AG04449 (cell line): Measurements from ENCODE around the gene DOCK4.

ENCODE experiments used
- CTCF ChIA-PET: fragments of 350-600 bp; formaldehyde crosslinking; extraction: SDS; loops from one replicate; lab custom pipeline; 2021; ENCODE audit warnings: antibody characterized with exemption; lab: Yijun Ruan, JAX
- POLR2A ChIA-PET: fragments of 400-600, 350-600 bp; formaldehyde crosslinking; extraction: SDS; loops from one replicate; lab custom pipeline; 2020; ENCODE audit warnings: antibody characterized with exemption, inconsistent platforms; lab: Yijun Ruan, JAX
- DNase-seq: peaks from one replicate; pipeline ENCODE4 v3.0.0-alpha.2; 2010; ENCODE audit warnings: low read depth, low spot score
- H3K4me3 ChIP-seq: 2 replicates; pipeline ENCODE4 v1.5.1; 2011; ENCODE audit warnings: low read depth, mild to moderate bottlenecking, control low read depth, low read length
- TF ChIP-seq, protein P1 (sequence below): IDR thresholded peaks from one replicate; pipeline ENCODE4 v1.5.1; 2011; ENCODE audit warnings: mild to moderate bottlenecking, moderate library complexity, low read length, control low read depth, inconsistent platforms; ENCODE audit not compliant: insufficient read depth; ENCODE audit errors: missing control alignments

Gene DOCK4

DNA sequence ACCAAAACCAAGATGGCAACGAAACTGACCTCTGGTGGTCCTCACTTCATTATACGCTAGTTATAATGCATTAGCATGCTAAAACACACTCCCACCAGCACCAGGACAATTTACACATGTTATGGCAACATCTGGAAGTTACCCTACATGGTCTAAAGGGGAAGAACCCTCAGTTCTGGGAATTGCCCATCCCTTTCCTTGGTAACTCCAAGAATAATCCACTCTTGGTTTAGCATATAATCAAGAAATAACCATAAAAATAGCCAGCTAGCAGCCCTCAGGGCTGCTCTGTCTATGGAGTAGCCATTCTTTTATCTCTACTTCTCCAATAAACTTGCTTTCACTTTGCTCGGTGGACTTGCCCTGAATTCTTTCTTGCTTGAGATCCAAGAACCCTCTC, 191.1 kb downstream of the DOCK4 start:
- TF ChIP-seq, protein P1, sequence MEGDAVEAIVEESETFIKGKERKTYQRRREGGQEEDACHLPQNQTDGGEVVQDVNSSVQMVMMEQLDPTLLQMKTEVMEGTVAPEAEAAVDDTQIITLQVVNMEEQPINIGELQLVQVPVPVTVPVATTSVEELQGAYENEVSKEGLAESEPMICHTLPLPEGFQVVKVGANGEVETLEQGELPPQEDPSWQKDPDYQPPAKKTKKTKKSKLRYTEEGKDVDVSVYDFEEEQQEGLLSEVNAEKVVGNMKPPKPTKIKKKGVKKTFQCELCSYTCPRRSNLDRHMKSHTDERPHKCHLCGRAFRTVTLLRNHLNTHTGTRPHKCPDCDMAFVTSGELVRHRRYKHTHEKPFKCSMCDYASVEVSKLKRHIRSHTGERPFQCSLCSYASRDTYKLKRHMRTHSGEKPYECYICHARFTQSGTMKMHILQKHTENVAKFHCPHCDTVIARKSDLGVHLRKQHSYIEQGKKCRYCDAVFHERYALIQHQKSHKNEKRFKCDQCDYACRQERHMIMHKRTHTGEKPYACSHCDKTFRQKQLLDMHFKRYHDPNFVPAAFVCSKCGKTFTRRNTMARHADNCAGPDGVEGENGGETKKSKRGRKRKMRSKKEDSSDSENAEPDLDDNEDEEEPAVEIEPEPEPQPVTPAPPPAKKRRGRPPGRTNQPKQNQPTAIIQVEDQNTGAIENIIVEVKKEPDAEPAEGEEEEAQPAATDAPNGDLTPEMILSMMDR = no peak
- CTCF ChIA-PET = no interaction called here
- no peak overlapping the region for H3K4me3 ChIP-seq
- POLR2A ChIA-PET = no interaction called here
- no peak for DNase-seq

DNA sequence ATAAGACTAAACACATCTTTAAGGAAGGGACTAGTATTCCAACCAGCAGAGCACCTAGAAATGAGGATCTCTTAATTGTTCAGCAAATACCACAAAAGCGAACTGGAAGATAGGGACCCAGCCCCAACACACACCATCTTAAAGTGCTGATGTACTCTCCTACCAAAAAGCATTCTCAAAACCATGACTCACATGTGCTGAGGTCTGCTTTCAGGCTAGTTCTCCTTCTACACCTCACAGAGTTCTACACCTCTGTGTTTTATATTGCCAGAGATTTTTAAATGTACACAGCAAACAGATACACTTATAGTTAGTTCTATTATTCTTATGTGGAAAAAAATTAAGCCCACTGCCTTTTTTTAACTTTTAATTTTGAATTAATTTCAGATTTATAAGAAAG, 191.9 kb downstream of the DOCK4 start:
- TF ChIP-seq, protein P1 = no peak
- POLR2A ChIA-PET = no interaction called here

DNA sequence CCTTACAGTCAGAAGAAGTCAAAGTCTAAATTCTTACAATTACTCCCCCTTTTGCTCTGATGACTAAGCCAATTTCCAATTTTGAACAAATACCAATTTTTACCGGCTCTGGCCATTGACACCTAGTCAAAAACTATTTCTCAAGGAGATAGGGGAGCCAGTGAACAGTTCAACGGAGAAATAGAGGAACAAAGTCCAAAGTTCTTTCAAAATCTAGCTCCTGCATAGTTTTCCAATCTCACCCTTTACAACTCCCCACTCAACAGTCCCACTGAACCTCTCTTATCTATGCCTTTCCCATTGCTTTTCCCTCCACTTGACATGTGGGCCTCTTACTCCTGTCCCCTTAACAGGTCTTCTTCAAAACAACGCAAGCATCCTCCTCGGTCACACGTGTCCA, 192.9 kb downstream of the DOCK4 start:
- ChIA-PET POLR2A (no interaction called here), CTCF (no interaction called here)
- H3K4me3 ChIP-seq = no peak overlapping the region
- TF ChIP-seq, protein P1 = no peak
- DNase-seq = no peak

More for the DNA sequence above, 191.9 kb downstream of the DOCK4 start:
- H3K4me3 ChIP-seq = no peak overlapping the region
- no peak for DNase-seq
- CTCF ChIA-PET = no interaction called here

DNA sequence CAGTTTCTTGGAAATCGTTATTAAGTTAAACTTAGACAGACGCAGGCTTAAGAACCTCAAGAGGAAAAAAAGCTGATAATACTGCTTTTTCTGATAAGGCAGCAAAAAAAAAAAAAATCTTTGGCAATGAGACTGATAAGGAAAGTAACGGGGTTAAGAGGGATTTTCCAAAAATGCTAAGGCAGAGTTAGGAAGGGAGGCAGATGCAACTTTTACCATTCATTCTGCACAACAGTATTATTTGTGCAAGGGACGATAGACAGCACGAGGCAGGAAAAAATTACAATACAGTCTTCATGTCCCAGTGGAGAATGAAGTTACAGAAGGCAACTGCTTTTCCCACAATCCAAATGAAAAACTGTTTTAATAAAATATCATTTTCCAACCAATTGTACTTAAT, 194.0 kb downstream of the DOCK4 start:
- no peak for DNase-seq
- ChIA-PET POLR2A (no interaction called here), CTCF (no interaction called here)
- no peak overlapping the region for H3K4me3 ChIP-seq
- TF ChIP-seq, protein P1 = no peak

DNA sequence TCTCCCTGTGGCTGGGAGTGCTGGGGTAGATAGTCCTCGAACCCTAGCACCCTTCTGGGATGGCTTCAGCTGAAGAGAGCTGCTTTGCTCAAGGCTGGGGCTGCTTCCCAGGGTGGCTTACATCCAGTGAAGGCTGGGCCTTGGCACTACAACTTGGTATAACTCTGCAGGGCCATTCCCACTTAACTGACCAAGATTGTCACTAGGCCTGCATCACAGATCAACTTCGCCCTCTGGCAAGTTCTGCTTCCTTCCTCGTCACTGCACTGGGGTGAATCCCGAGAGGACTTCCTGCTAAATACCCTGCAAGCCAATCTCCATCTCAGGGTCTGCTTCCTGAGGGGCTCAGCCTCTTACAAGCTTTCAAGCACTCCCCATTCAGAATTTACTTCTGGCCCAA, 195.2 kb downstream of the DOCK4 start:
- TF ChIP-seq, protein P1 = no peak
- H3K4me3 ChIP-seq = no peak overlapping the region
- ChIA-PET CTCF (interaction anchor here (1.2 kb wide), 1 partner anchor 10 kb away, joined by 3 read pairs; no protein-coding TSS in a partner anchor), POLR2A (no interaction called here)
- DNase-seq = no peak

DNA sequence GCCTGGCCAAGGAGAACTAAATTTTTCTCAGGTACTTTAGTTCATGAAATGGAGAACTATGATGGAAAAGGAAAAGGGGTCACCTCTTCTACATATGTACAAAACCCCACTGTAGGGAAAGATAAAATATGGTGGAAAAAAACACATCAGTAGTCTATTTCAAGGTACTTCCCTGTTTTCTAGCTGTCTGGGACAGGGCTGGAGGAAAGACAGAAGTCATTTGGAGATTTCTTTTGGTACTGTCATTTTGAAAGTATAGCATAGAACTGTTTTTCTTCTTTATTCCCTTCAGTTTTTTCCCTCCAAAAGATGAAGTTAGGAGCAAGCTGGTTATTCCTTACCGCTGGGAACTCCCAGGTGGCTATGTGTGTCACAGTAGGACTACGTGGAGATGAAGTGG, 196.1 kb downstream of the DOCK4 start:
- POLR2A ChIA-PET = interaction anchor here (0.5 kb wide), 1 partner anchor 141 kb away, joined by 3 read pairs; no protein-coding TSS in a partner anchor
- TF ChIP-seq, protein P1 = no peak
- CTCF ChIA-PET = interaction anchor here (1.2 kb wide), 1 partner anchor 11 kb away, joined by 3 read pairs; no protein-coding TSS in a partner anchor
- no peak for DNase-seq
- H3K4me3 ChIP-seq = no peak overlapping the region
